Esophagus muscularis mucosa (tissue), 4 donors: ENCODE results near the gene IPPK. TPM values are rescaled to one million over a fixed set of nuclear protein-coding genes. Genes with fewer than 3 reads are reported as not detected.

ENCODE experiments used
- DNase-seq: peaks from one replicate; pipeline ENCODE4 v3.0.0-alpha.2; 2017; ENCODE audit errors: extremely low spot score
- H3K27ac ChIP-seq, 4 donors: fragments of 200-600 bp; sonication (generic); replicated peaks in 1 of 4; 1 replicate in 3 of 4; 2 replicates in 1 of 4; pipeline ENCODE4 v1.5.1; 2016 to 2019; ENCODE audit warnings: mild to moderate bottlenecking in 1 of 4
- H3K27me3 ChIP-seq, 4 donors: fragments of 200-600 bp; sonication (generic); one replicate each; pipeline versions ENCODE4 v1.5.1 to v1.6.0; 2016 to 2019
- H3K36me3 ChIP-seq, 4 donors: fragments of 200-600 bp; sonication (generic); one replicate each; pipeline ENCODE4 v1.5.1; 2016 to 2019
- H3K4me1 ChIP-seq, 4 donors: fragments of 200-600 bp; sonication (generic); one replicate each; pipeline ENCODE4 v1.5.1; 2016 to 2019
- H3K4me3 ChIP-seq, 4 donors: fragments of 200-600 bp; sonication (generic); 1 replicate in 2 of 4; 2 replicates in 2 of 4; pipeline ENCODE4 v1.5.1; 2016 to 2019; ENCODE audit warnings: mild to moderate bottlenecking in 4 of 4, moderate library complexity in 1 of 4
- H3K9me3 ChIP-seq, 4 donors: fragments of 200-600 bp; sonication (generic); 1 replicate in 3 of 4; 2 replicates in 1 of 4; pipeline ENCODE4 v1.5.1; 2016 to 2019
- EP300 ChIP-seq: sonication (generic); formaldehyde crosslinking; IDR thresholded peaks from one replicate; pipeline ENCODE4 v1.6.1; 2017; ENCODE audit warnings: antibody characterized with exemption
- POLR2A ChIP-seq: fragments of 450-650 bp; IDR thresholded peaks from one replicate; pipeline ENCODE4 v1.6.1; 2017; ENCODE audit warnings: antibody characterized with exemption, moderate library complexity, mild to moderate bottlenecking, low read depth
- POLR2AphosphoS5 ChIP-seq, 2 donors: sonication (generic); formaldehyde crosslinking; IDR thresholded peaks; one replicate each; pipeline ENCODE4 v1.6.1; 2017; ENCODE audit warnings: antibody characterized with exemption in 2 of 2
- WGBS: methylation state at CpG from one replicate; pipeline ENCODE4 v1.1.5; 2018; 5-methylcytosine and 5-hydroxymethylcytosine counted together
- intact Hi-C: fragments of 100-400 bp; cut with DNase I; formaldehyde crosslinking; loops from one replicate; pipeline ENCODE4 v1.15.1; 2023
- total RNA-seq, 4 donors: library from RNA; depleted of rRNA; stranded (reverse); fragments of >200 nt; gene quantifications; one replicate each; pipeline versions ENCODE4 v1.1.0 to v1.2.1, GENCODE V29; 2016
- TF ChIP-seq, protein P1 (sequence below), 3 experiments: fragments of 200-600 bp in 2 of 3; fragments of 450-650 bp in 1 of 3; sonication (generic) in 2 of 3; IDR thresholded peaks; one replicate each; pipeline ENCODE4 v1.5.1; 2017 to 2019; ENCODE audit warnings: antibody characterized with exemption in 3 of 3, mild to moderate bottlenecking in 2 of 3, moderate library complexity in 1 of 3

The IPPK gene
- total RNA-seq, 4 donors from 2014 or later = 5.0 to 8.4 (median 6.1) TPM

GRCh38 chr9:92610470-92611420 lies 59.2 kb downstream of the IPPK start:
- intact Hi-C loops = no loop called here
- Histone ChIP-seq H3K36me3 (peaks cover 0 to 46% (median 16%) of the 10 kb centered on the region in 4 donors), H3K4me3 (no peak overlapping the region), H3K27ac (peak overlapping the region; percentile 70 to 89 (median 84)), H3K27me3 (no peaks in the 10 kb centered on the region), H3K4me1 (peaks cover 28 to 97% (median 94%) of the 10 kb centered on the region in 4 donors), H3K9me3 (no peaks in the 10 kb centered on the region)
- no peak for DNase-seq
- TF ChIP-seq POLR2AphosphoS5 (IDR thresholded peaks at IDR 0.05) = peak; percentile 45 to 46
- TF ChIP-seq, protein P1, sequence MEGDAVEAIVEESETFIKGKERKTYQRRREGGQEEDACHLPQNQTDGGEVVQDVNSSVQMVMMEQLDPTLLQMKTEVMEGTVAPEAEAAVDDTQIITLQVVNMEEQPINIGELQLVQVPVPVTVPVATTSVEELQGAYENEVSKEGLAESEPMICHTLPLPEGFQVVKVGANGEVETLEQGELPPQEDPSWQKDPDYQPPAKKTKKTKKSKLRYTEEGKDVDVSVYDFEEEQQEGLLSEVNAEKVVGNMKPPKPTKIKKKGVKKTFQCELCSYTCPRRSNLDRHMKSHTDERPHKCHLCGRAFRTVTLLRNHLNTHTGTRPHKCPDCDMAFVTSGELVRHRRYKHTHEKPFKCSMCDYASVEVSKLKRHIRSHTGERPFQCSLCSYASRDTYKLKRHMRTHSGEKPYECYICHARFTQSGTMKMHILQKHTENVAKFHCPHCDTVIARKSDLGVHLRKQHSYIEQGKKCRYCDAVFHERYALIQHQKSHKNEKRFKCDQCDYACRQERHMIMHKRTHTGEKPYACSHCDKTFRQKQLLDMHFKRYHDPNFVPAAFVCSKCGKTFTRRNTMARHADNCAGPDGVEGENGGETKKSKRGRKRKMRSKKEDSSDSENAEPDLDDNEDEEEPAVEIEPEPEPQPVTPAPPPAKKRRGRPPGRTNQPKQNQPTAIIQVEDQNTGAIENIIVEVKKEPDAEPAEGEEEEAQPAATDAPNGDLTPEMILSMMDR (IDR thresholded peaks at IDR 0.05) = no peak
- TF ChIP-seq EP300 = no peak
- 91% methylated on average over 22 of the region's 32 CpGs for WGBS

- no peak for DNase-seq
- peak overlapping the region; percentile 70 to 89 (median 84) for H3K27ac ChIP-seq
- peaks cover 0 to 30% (median 11%) of the 10 kb centered on the region in 4 donors for H3K36me3 ChIP-seq
- intact Hi-C loops = no loop called here
- no peaks in the 10 kb centered on the region for H3K9me3 ChIP-seq
- H3K4me1 ChIP-seq = peaks cover 23 to 81% (median 77%) of the 10 kb centered on the region in 4 donors
- WGBS = 23% methylated on average over 9 of the region's 11 CpGs
- H3K4me3 ChIP-seq = no peak overlapping the region
- H3K27me3 ChIP-seq = no peaks in the 10 kb centered on the region
- TF ChIP-seq POLR2A (no peak), POLR2AphosphoS5 (IDR thresholded peaks at IDR 0.05) (peak in 1 of 2 donors; percentile 38), EP300 (no peak)
- TF ChIP-seq, protein P1 (IDR thresholded peaks at IDR 0.05) = no peak
These were observed 61.0 kb downstream of the IPPK start for GRCh38 chr9:92608909-92609445.

GRCh38 chr9:92608241-92608908 lies 61.6 kb downstream of the IPPK start:
- H3K4me1 ChIP-seq = peaks cover 23 to 75% (median 71%) of the 10 kb centered on the region in 4 donors
- TF ChIP-seq, protein P1 (IDR thresholded peaks at IDR 0.05) = no peak
- TF ChIP-seq EP300 (no peak), POLR2AphosphoS5 (IDR thresholded peaks at IDR 0.05) (no peak), POLR2A (no peak)
- intact Hi-C loops = no loop called here
- no peak for DNase-seq
- H3K27me3 ChIP-seq = no peaks in the 10 kb centered on the region
- H3K36me3 ChIP-seq = peaks cover 0 to 24% (median 8%) of the 10 kb centered on the region in 4 donors
- peaks cover 0 to 4% (median 0%) of the 10 kb centered on the region in 4 donors for H3K9me3 ChIP-seq
- H3K4me3 ChIP-seq = no peak overlapping the region
- peak overlapping the region; percentile 70 to 89 (median 84) for H3K27ac ChIP-seq
- 63% methylated on average over 10 of the region's 10 CpGs for WGBS

DNA sequence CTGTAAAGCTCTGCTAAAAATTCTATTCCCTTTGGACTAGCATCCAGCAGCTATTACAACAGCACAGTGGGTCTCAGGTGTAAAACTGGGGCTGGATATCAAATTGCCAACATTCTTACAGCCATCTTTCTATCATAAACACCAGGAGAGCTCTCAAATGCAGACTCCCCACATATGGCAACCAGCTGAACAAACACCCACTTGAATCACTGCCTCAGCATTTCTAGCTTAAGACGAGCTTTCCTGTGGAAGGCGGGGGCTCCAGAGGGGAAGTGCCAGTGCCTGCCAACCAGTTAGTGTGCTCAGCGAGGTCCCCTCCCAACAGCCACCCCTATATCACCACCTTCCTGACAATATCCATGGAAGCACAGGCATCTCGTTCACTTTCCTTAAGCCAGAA lies 62.2 kb downstream of the IPPK start:
- DNase-seq = no peak

More for the DNA sequence above, 62.2 kb downstream of the IPPK start:
- WGBS = 49% methylated on average over 4 of the region's 4 CpGs
- intact Hi-C loops = no loop called here
- TF ChIP-seq EP300 (no peak), POLR2AphosphoS5 (IDR thresholded peaks at IDR 0.05) (no peak), POLR2A (no peak)
- TF ChIP-seq, protein P1 (IDR thresholded peaks at IDR 0.05) = no peak
- Histone ChIP-seq H3K4me3 (no peak overlapping the region), H3K27ac (peak overlapping the region; percentile 70 to 89 (median 84)), H3K36me3 (peaks cover 0 to 18% (median 5%) of the 10 kb centered on the region in 4 donors), H3K4me1 (peaks cover 23 to 69% (median 65%) of the 10 kb centered on the region in 4 donors), H3K9me3 (peaks cover 0 to 4% (median 0%) of the 10 kb centered on the region in 4 donors), H3K27me3 (no peaks in the 10 kb centered on the region)
